GM19239 (cell line): Measurements from ENCODE around the gene D2HGDH.

ENCODE experiments used
- DNase-seq: peaks from one replicate; pipeline ENCODE4 v3.0.0; 2011; ENCODE audit warnings: low spot score; ENCODE audit not compliant: insufficient read length
- FAIRE-seq: peaks from 2 replicates; lab custom pipeline; 2011; peaks lifted over from hg19 to GRCh38; lab: Jason Lieb, UNC

The D2HGDH gene

GRCh38 chr2:241734467-241735208, at the start of gene D2HGDH:
D2HGDH (plus strand) TSS chr2:241734630; CDS start chr2:241735225, 595 bp downstream.
- FAIRE-seq (peak; percentile 53), DNase-seq (peak; percentile 93)

GRCh38 chr2:241686324-241686649, 48.1 kb upstream of the D2HGDH start:
- no peak for FAIRE-seq
- no peak for DNase-seq

DNA sequence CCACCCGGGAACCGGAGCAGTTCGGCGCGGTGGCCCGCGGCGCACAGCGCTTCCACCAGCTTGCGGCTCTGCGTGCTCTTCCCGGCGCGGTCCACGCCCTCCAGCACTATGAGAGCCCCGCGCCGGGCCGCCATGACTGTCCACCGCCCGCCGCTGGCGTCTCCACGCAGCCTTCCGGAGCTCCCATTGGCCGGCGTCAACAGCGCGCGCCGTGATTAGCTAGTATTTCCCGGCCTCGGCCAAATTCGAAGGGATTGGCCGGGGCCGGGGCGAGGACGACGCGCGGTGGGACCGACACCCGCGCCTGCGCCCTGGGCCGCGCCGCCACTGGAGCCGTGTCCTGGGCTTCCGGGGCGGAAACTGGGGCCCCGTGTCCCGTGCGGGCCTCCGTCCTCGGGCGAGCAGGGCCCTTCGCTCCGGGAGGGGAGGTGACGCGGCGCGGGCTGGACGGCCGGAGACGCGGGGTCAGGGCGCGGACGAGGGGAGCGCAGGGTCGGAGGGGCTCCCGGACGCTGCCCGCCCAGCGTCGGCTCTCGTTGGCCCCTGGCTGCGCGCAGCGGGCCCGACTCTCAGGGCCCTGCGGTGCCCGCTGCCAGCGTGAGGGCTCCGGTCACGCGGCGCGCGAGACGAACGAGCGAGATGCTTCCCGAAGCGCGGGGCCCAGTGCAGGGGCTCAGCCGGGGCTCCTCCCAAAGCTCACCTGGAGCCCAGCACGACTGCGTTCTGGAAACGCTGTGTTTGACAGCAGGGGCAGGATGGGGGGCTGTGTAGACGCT, 47.6 kb upstream of the D2HGDH start, which contains the start of gene DTYMK:
Gene DTYMK, minus strand, starts transcription at position 166 of the 776 bp plus-strand sequence. Its CDS starts 32 bp downstream, at position 134.
- peak; percentile 98 for DNase-seq
- FAIRE-seq = peak; percentile 84

DNA sequence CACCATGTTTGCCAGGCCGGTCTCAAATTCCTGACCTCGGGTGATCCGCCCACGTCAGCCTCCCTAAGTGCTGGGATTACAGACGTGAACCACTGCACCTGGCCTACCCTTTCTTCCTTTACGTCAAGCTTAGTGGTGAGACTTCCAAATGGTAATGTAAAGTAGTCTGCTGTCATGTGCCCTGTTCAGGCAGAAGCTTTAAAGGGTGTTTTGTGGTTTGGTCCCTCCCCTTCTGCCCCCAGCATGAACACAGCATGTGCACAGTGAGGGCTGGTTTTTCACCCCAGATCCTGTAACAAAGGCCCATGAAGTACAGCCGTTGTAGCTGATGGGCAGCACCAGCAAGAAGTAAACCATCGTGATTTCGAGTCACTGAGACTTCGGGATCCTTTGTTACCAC, 45.1 kb upstream of the D2HGDH start:
- DNase-seq = no peak
- FAIRE-seq = no peak

GRCh38 chr2:241690202-241690717, 44.2 kb upstream of the D2HGDH start:
- DNase-seq = no peak
- FAIRE-seq = no peak

DNA sequence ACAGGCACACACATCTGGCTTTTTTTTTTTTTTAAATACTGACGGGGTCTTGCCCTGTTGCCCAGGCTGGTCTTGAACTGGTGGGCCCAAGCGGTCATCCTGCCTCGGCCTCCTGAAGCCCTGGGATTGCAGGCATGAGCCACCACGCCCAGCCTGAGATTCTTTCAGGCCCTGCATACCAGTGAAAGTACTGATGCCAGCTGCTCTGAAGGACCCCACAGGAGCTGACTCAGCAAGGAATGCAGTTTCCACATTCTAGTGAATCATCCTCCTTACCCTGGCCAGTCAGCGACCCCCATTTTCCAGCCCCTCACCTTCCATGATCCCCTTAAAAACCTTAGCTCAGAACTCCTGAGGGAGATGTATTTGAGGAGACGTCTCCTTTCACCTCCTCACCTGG, 42.0 kb upstream of the D2HGDH start:
- FAIRE-seq = no peak
- DNase-seq = no peak

GRCh38 chr2:241695651-241696050, 38.8 kb upstream of the D2HGDH start:
- FAIRE-seq (no peak), DNase-seq (no peak)

GRCh38 chr2:241701149-241701398, 33.4 kb upstream of the D2HGDH start:
- DNase-seq (no peak), FAIRE-seq (peak; percentile 73)

DNA sequence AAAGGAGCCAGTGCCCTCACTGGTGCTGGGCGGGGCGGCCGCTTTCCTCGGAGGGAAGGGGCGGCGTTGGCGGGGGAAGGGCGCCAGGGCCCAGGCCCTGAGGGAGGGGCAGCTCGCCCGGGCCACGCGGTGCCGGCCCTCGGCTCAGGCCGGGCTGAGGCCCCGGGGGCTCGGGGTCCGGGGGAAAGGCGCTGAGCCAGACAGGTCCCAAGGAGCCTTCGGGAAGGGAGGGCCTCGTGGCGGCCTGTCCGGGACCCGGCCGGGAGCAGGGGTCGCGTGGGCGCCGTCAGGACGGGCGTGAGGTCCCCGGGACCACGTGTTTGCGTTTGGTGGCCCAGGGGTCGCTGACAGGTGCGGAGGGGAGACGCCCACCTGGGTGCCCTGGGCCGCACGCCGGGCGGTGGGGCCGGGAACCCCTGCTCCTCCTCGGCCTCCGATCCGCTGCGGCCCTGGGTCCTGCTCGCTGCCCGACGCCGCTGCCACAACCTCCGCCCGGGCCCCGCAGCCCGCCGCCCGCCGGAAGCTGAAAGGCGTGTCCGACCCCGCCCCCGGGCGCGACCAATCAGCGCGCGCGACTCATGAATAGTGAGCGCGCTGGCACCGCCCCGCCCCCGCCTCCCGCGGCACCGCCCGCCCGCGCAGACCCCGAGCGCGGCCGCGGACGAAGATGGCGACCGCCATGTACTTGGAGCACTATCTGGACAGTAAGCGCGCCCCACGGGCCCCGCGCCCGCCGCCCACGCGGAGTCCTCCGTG, 32.9 kb upstream of the D2HGDH start, which contains the start of gene ING5:
Gene ING5, plus strand, starts transcription at position 641 of the 756 bp plus-strand sequence. Its CDS starts 27 bp downstream, at position 668.
- DNase-seq (peak; percentile 78), FAIRE-seq (peak; percentile 66)

DNA sequence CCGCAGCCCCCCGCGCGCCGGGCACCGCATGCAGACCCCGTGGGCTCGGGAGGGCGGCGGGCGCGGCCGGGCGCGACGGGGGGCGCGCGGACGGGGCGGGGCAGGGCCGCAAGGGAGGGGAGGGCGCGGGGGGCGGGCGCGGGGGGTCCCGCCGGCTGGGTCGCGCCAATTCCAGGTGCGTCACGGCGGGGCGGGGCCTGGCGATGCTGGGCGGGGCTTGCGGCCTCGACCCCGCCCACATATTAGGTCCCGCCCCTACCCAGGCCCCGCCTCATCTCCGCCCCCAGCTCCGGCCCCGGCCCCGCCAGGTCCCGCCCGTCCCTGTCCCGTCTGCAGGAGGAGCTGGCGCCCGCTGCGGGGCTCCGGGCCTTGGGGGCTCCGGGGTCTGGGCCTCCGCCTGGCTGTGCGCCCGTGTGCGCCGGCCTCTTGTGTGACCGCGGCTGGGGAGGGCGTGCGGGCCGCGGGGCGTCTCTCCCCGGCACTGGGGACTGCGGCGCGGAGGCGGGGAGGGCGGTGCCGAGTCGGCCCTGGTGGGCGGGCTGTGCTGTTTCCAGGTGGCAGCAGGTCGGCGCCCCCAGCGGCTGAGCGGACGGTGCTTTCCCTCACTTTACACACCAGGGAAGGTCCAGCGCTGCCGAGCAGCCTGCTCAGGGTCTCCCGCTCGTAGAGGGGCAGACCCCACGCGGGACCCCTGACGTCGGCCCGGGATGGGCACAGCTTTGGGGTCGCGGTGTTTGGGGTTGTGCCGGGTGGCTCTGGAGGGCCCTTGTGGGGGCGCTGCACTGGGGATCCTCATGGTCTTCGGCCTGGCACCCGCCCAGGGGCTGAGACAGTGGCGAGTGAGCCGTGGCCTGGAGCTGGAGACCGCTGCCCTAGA, 32.0 kb upstream of the D2HGDH start:
- peak; percentile 71 for FAIRE-seq
- peak; percentile 95 for DNase-seq

DNA sequence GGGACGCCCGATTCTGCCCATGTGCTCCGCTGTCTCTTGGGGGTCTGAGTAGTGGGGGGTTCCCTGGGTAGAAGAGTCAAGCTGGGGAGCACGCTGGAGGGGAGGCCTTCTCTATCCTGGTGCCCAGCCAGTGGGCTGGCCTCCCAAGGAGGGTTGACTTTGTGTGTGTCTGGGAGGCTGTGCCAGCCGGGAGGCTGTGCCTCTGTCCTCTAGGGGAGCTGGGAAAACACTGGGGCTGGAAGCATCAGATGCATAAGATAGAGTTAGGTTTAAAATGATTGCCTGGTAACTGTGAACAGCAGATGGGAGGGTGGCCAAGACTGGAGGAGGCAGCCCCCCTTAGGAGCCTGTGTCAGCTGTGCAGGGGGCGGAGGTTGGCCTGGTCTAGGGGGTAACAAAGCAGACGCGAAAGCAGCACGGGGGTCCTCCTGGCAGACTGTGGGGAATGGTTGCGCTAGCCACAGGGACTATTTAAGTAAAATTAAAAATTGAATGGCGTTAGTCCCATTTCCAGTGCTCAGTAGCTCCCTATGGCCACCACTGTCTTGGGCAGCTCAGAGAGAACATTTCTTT, 31.3 kb upstream of the D2HGDH start:
- FAIRE-seq (no peak), DNase-seq (no peak)

DNA sequence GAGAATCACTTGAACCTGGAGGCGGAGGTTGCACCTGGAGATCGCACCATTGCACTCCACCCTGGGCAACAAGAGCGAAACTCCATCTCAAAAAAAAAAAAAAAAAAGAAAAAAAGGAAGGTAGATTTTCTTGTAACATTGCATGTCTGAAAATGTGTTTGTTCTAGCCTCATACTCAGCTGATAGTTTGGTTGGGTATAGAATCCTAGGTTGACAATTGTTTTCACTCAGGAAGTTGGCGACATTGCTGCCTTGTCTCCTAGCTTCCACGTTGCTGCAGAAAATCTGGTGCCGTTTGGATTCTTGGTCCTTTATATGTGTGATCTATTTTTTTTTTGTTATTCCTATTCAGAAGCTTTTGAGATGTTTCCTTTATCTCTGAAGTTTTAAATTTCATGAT, 27.9 kb upstream of the D2HGDH start:
- FAIRE-seq (no peak), DNase-seq (no peak)

DNA sequence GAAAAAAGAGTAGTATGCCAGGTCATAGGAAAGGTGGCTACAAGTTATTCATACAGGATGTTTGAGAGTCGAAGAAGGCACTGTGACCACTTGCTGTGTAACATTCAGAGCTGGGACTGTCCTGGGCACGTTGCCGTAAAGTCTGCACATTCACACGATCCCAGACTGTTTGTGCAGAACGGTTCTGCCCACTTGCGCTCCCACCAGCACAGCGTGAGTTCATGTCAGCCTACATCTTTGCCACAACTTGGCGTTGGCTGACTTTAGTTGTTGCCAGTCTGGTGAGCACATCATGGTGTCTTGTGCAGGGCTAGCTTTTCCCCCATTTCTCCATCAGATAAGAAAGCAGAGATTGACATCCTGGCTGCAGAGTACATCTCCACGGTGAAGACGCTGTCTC, 25.6 kb upstream of the D2HGDH start:
- DNase-seq (no peak), FAIRE-seq (no peak)

DNA sequence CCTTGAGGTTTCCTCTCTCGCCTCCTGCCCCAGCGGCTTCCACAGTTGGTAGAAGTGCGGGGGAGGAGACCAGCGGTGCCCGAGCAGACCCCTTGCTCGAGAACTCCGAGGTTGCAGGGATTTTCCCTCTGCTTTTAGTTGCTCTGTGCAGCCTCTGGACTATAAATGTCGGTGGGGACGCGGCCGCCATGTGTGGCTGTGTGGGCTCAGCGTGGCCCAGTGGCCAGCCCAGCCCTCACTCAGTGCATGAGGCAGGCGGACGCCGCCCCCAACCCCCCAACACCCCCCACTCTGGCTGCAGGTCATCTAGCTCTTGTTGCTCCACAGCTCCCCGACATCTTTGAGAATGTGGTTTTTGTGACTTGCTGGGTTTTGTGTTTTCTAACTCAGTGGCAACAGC, 15.3 kb upstream of the D2HGDH start:
- DNase-seq (no peak), FAIRE-seq (no peak)

GRCh38 chr2:241720099-241720498, 14.3 kb upstream of the D2HGDH start:
- DNase-seq (no peak), FAIRE-seq (no peak)

- no peak for FAIRE-seq
- DNase-seq = no peak
Observed at GRCh38 chr2:241720560-241720959, 13.9 kb upstream of the D2HGDH start.

- DNase-seq = no peak
Observed at GRCh38 chr2:241721852-241722251, 12.6 kb upstream of the D2HGDH start.

DNA sequence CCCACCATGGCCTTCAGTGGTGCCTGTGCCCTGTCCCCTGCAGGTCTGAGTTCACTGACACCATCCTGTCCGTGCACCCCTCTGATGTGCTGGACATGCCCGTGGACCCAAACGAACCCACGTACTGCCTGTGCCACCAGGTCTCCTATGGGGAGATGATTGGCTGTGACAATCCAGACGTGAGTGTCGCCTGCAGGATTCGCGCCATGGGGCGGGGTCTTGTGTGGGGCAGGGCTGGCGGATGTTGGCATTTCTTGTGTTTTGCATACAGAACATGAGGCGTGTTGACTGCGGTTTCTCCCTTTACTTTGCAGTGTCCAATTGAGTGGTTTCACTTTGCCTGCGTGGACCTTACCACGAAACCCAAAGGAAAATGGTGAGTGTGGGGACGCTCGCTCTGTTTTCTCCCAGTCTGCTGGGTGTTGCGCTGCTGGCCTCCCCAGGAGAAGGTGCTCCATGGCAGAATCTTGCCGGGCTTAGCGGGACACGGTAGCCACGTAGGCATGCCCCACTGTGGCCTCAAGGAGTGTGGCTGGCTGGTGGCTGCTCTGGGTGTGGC, 11.5 kb upstream of the D2HGDH start:
- no peak for FAIRE-seq
- DNase-seq = no peak

More at GRCh38 chr2:241721852-241722251, 12.6 kb upstream of the D2HGDH start:
- FAIRE-seq = no peak
